Spleen (tissue), 11 donors: ENCODE data around the gene ASAP2. TPM values are rescaled to one million over a fixed set of nuclear protein-coding genes. Genes with fewer than 3 reads are reported as not detected.

Experiments
- DNase-seq: peaks from one replicate; pipeline ENCODE4 v3.0.0-alpha.2; 2020
- H3K27ac ChIP-seq, 8 donors: fragments of 200-600 bp; sonication (generic) in 7 of 8; 1 replicate in 4 of 8; 2 replicates in 4 of 8; pipeline versions ENCODE4 v1.5.0 to v1.8.0; 2016 to 2021; ENCODE audit warnings: inconsistent platforms in 4 of 8, mild to moderate bottlenecking in 4 of 8, moderate library complexity in 1 of 8
- H3K27me3 ChIP-seq, 7 donors: fragments of 200-600 bp; sonication (generic) in 6 of 7; replicated peaks in 1 of 7; 1 replicate in 4 of 7; 2 replicates in 3 of 7; pipeline versions ENCODE4 v1.5.0 to v1.8.0; 2016 to 2021; ENCODE audit warnings: inconsistent platforms in 3 of 7, mild to moderate bottlenecking in 1 of 7
- H3K36me3 ChIP-seq, 6 donors: fragments of 200-600 bp; sonication (generic) in 5 of 6; 1 replicate in 4 of 6; 2 replicates in 2 of 6; pipeline versions ENCODE4 v1.5.0 to v1.8.0; 2016 to 2021; ENCODE audit warnings: inconsistent platforms in 2 of 6
- H3K4me1 ChIP-seq, 6 donors: fragments of 200-600 bp; sonication (generic) in 5 of 6; 1 replicate in 3 of 6; 2 replicates in 3 of 6; pipeline versions ENCODE4 v1.5.0 to v1.8.0; 2016 to 2021; ENCODE audit warnings: inconsistent platforms in 3 of 6
- H3K4me3 ChIP-seq, 8 donors: fragments of 200-600 bp; sonication (generic) in 7 of 8; 1 replicate in 4 of 8; 2 replicates in 4 of 8; pipeline versions ENCODE4 v1.5.0 to v1.8.0; 2016 to 2021; ENCODE audit warnings: inconsistent platforms in 4 of 8, mild to moderate bottlenecking in 4 of 8, moderate library complexity in 2 of 8
- H3K9me3 ChIP-seq, 8 donors: fragments of 200-600 bp; sonication (generic) in 7 of 8; 1 replicate in 4 of 8; 2 replicates in 4 of 8; pipeline versions ENCODE4 v1.5.0 to v1.8.0; 2016 to 2021; ENCODE audit warnings: inconsistent platforms in 4 of 8
- CTCF ChIP-seq, 11 experiments: fragments of 200-600 bp in 7 of 11; fragments of 450-650 bp in 4 of 11; sonication (generic) in 4 of 11; IDR thresholded peaks in 8 of 11; conservative IDR thresholded peaks in 3 of 11; 1 replicate in 7 of 11; 2 replicates in 4 of 11; pipeline versions ENCODE4 v1.4.0 to v1.8.0; 2016 to 2021; ENCODE audit warnings: antibody characterized with exemption in 11 of 11, inconsistent platforms in 4 of 11, mild to moderate bottlenecking in 1 of 11
- POLR2A ChIP-seq, 3 donors: fragments of 450-650 bp; IDR thresholded peaks; one replicate each; pipeline ENCODE4 v1.5.1; 2017; ENCODE audit warnings: antibody characterized with exemption in 3 of 3, mild to moderate bottlenecking in 1 of 3
- POLR2AphosphoS5 ChIP-seq, 3 donors: sonication (generic); formaldehyde crosslinking; IDR thresholded peaks; one replicate each; pipeline ENCODE4 v1.5.1; 2017; ENCODE audit warnings: antibody characterized with exemption in 3 of 3
- WGBS, 5 donors: extraction: QIAGEN DNeasy Blood & Tissue Kit in 3 of 5; methylation state at CpG; one replicate each; pipeline versions ENCODE4 v1.1.5 to v1.1.7; 2013 to 2018; 5-methylcytosine and 5-hydroxymethylcytosine counted together
- intact Hi-C: fragments of 100-400 bp; cut with DNase I; formaldehyde crosslinking; loops from one replicate; pipeline ENCODE4 v1.15.0; 2023; ENCODE audit warnings: low total_unique reads
- polyA plus RNA-seq, 3 donors: library from polyadenylated mRNA; stranded (reverse); fragments of 200-250 nt; gene quantifications; one replicate each; pipeline ENCODE4 v1.2.1, GENCODE V29; 2013
- total RNA-seq, 7 donors: library from RNA; depleted of rRNA in 3 of 7; stranded (reverse); fragments of >200 nt in 3 of 7; fragmentation: NEBNext Ultra II Directional in 4 of 7; extraction: Animal tissue kit (Norgen Biotek cat#: 25700) in 4 of 7; gene quantifications; one replicate each; pipeline versions ENCODE4 v1.1.0 to v1.2.1, GENCODE V29; 2016 to 2021
- donor health status: healthy with polysubstance abuse.
- donor health status: DM: no; HTN: no; CAD: no; lungs with moderate emphysema.
- donor health status: DM: no; HTN: no; CAD: no.
- donor health status: Bipolar disorder and iron deficiency.
- donor health status: healthy.
- donor health status: DM: no; HTN: no; CAD: no.
- donor health status: DM: yes; HTN: yes; CAD: no.

Gene ASAP2
- total and polyA plus RNA-seq, 10 donors, result 0.93 to 3.0 (median 2.2) TPM

- TF ChIP-seq POLR2AphosphoS5 (IDR thresholded peaks at IDR 0.05) (no peak), POLR2A (IDR thresholded peaks at IDR 0.05) (no peak), CTCF (IDR thresholded peaks at IDR 0.05 in 8 of 11, conservative IDR thresholded peaks at IDR 0.05 in 3 of 11) (no peak)
- intact Hi-C loops, result no loop called here
- DNase-seq, result no peak
- H3K36me3 ChIP-seq, result peaks cover 0 to 56% (median 6%) of the 10 kb centered on the region in 6 donors
- H3K9me3 ChIP-seq, result no peaks in the 10 kb centered on the region
- 93 to 98% (median 97%) methylated on average over 3 of the region's 3 CpGs for WGBS, 5 donors
- H3K4me3 ChIP-seq, result no peak overlapping the region
- no peaks in the 10 kb centered on the region for H3K27me3 ChIP-seq
- peaks cover 8 to 51% (median 21%) of the 10 kb centered on the region in 6 donors for H3K4me1 ChIP-seq
- no peak overlapping the region for H3K27ac ChIP-seq
Measured at GRCh38 chr2:9417725-9418124, 211.1 kb downstream of the ASAP2 start.

GRCh38 chr2:9418746-9419145 lies 212.1 kb downstream of the ASAP2 start:
- Histone ChIP-seq H3K36me3 (peaks cover 0 to 46% (median 3%) of the 10 kb centered on the region in 6 donors), H3K9me3 (no peaks in the 10 kb centered on the region), H3K27ac (no peak overlapping the region), H3K4me3 (no peak overlapping the region), H3K4me1 (peaks cover 8 to 52% (median 22%) of the 10 kb centered on the region in 6 donors), H3K27me3 (no peaks in the 10 kb centered on the region)
- intact Hi-C loops, result no loop called here
- no peak for DNase-seq
- TF ChIP-seq POLR2AphosphoS5 (IDR thresholded peaks at IDR 0.05) (no peak), CTCF (IDR thresholded peaks at IDR 0.05 in 8 of 11, conservative IDR thresholded peaks at IDR 0.05 in 3 of 11) (no peak), POLR2A (IDR thresholded peaks at IDR 0.05) (no peak)
- WGBS, 5 donors, result 90 to 97% (median 95%) methylated on average over 4 of the region's 4 CpGs

- no peak overlapping the region for H3K4me3 ChIP-seq
- intact Hi-C loops, result no loop called here
- 84 to 96% (median 95%) methylated on average over 3 of the region's 3 CpGs for WGBS, 5 donors
- H3K4me1 ChIP-seq, result peaks cover 13 to 60% (median 29%) of the 10 kb centered on the region in 6 donors
- peaks cover 0 to 38% (median 3%) of the 10 kb centered on the region in 6 donors for H3K36me3 ChIP-seq
- no peak overlapping the region for H3K27ac ChIP-seq
- H3K27me3 ChIP-seq, result no peaks in the 10 kb centered on the region
- TF ChIP-seq POLR2A (IDR thresholded peaks at IDR 0.05) (no peak), CTCF (IDR thresholded peaks at IDR 0.05 in 8 of 11, conservative IDR thresholded peaks at IDR 0.05 in 3 of 11) (no peak), POLR2AphosphoS5 (IDR thresholded peaks at IDR 0.05) (no peak)
- no peak for DNase-seq
- H3K9me3 ChIP-seq, result no peaks in the 10 kb centered on the region
Measured at GRCh38 chr2:9419541-9419940, 212.9 kb downstream of the ASAP2 start.

GRCh38 chr2:9420495-9420894 lies 213.9 kb downstream of the ASAP2 start:
- no peak for DNase-seq
- H3K9me3 ChIP-seq, result no peaks in the 10 kb centered on the region
- H3K4me3 ChIP-seq, result no peak overlapping the region
- TF ChIP-seq CTCF (IDR thresholded peaks at IDR 0.05 in 8 of 11, conservative IDR thresholded peaks at IDR 0.05 in 3 of 11) (no peak), POLR2AphosphoS5 (IDR thresholded peaks at IDR 0.05) (no peak), POLR2A (IDR thresholded peaks at IDR 0.05) (no peak)
- no peaks in the 10 kb centered on the region for H3K27me3 ChIP-seq
- no peak overlapping the region for H3K27ac ChIP-seq
- whole genome bisulfite sequencing, 5 donors, result 90 to 97% (median 96%) methylated on average over 10 of the region's 10 CpGs
- H3K4me1 ChIP-seq, result peaks cover 18 to 69% (median 37%) of the 10 kb centered on the region in 6 donors
- intact Hi-C loops, result no loop called here
- H3K36me3 ChIP-seq, result peaks cover 0 to 30% (median 3%) of the 10 kb centered on the region in 6 donors
